Ishikawa (cell line): ENCODE data around the gene RHOBTB3.
A peak's percentile ranks its signal among the peaks of the same experiment; 100 is the strongest.

ENCODE experiments used
- CEBPB ChIP-seq: IDR thresholded peaks from 2 replicates; pipeline ENCODE4 v1.6.1; 2012
- CREB1 ChIP-seq: IDR thresholded peaks from 2 replicates; pipeline ENCODE4 v1.6.1; 2012; ENCODE audit warnings: low read depth
- EGR1 ChIP-seq: IDR thresholded peaks from 2 replicates; pipeline ENCODE4 v1.6.1; 2012
- EP300 ChIP-seq: IDR thresholded peaks from 2 replicates; pipeline ENCODE4 v1.6.1; 2012; ENCODE audit warnings: borderline replicate concordance
- FOXM1 ChIP-seq: IDR thresholded peaks from 2 replicates; pipeline ENCODE4 v1.6.1; 2012; ENCODE audit warnings: low read depth, borderline replicate concordance
- MAX ChIP-seq: IDR thresholded peaks from 2 replicates; pipeline ENCODE4 v1.6.1; 2012
- NFIC ChIP-seq: IDR thresholded peaks from 2 replicates; pipeline ENCODE4 v1.6.1; 2012
- RAD21 ChIP-seq: IDR thresholded peaks from 2 replicates; pipeline ENCODE4 v1.6.1; 2012; ENCODE audit warnings: low read depth
- REST ChIP-seq: IDR thresholded peaks from 2 replicates; pipeline ENCODE4 v1.6.1; 2012; ENCODE audit warnings: low read depth, mild to moderate bottlenecking
- TAF1 ChIP-seq: IDR thresholded peaks from 2 replicates; pipeline ENCODE4 v1.6.1; 2012; ENCODE audit warnings: low read depth, mild to moderate bottlenecking
- TCF12 ChIP-seq: IDR thresholded peaks from 2 replicates; pipeline ENCODE4 v1.6.1; 2012; ENCODE audit warnings: low read depth
- TEAD4 ChIP-seq: IDR thresholded peaks from 2 replicates; pipeline ENCODE4 v1.6.1; 2012
- USF1 ChIP-seq: IDR thresholded peaks from 2 replicates; pipeline ENCODE4 v1.6.1; 2012
- YY1 ChIP-seq: IDR thresholded peaks from 2 replicates; pipeline ENCODE4 v1.6.1; 2012; ENCODE audit warnings: low read depth
- ZBTB7A ChIP-seq: IDR thresholded peaks from 2 replicates; pipeline ENCODE4 v1.6.1; 2012; ENCODE audit warnings: low read depth

The RHOBTB3 gene

GRCh38 chr5:95822043-95822541, 91.0 kb downstream of the RHOBTB3 start:
- TF ChIP-seq REST (no peak), EGR1 (no peak), CEBPB (no peak), YY1 (no peak), CREB1 (no peak)

GRCh38 chr5:95822542-95823181, 91.5 kb downstream of the RHOBTB3 start, which contains the start of gene GLRX:
TSS of gene GLRX (minus strand) at chr5:95822726. CDS start at chr5:95822662, 64 bp downstream.
- TF ChIP-seq REST (no peak), CEBPB (no peak), CREB1 (no peak), FOXM1 (no peak), NFIC (no peak), MAX (peak; percentile 56), TCF12 (no peak), EP300 (no peak), TEAD4 (peak; percentile 53; the same call in 1 of the 2 replicates)

- no peak for TF ChIP-seq ZBTB7A
- TF ChIP-seq YY1, result no peak
- TF ChIP-seq TEAD4, result no peak
- TF ChIP-seq EGR1, result no peak
- no peak for TF ChIP-seq NFIC
- TF ChIP-seq EP300, result no peak
- TF ChIP-seq CEBPB, result no peak
- no peak for TF ChIP-seq MAX
- TF ChIP-seq TAF1, result no peak
- TF ChIP-seq RAD21, result no peak
- no peak for TF ChIP-seq USF1
These were observed 92.1 kb downstream of the RHOBTB3 start for GRCh38 chr5:95823218-95823737.

- TF ChIP-seq YY1, result no peak
- TF ChIP-seq USF1, result no peak
- TF ChIP-seq TEAD4, result no peak
- TF ChIP-seq TCF12, result no peak
- TF ChIP-seq TAF1, result no peak
- no peak for TF ChIP-seq EGR1
- TF ChIP-seq REST, result no peak
- no peak for TF ChIP-seq MAX
- no peak for TF ChIP-seq FOXM1
- TF ChIP-seq CREB1, result no peak
- TF ChIP-seq CEBPB, result no peak
- TF ChIP-seq RAD21, result no peak
- no peak for TF ChIP-seq ZBTB7A
- no peak for TF ChIP-seq EP300
- no peak for TF ChIP-seq NFIC
These were observed 92.8 kb downstream of the RHOBTB3 start for GRCh38 chr5:95823738-95824609.
